Kidney (tissue), 14 donors: Measurements from ENCODE around the gene MBNL1. TPM values are rescaled to one million over a fixed set of nuclear protein-coding genes. Genes with fewer than 3 reads are reported as not detected.
"Not testable (repeated sequence)": the region's sequence is repeated elsewhere in the genome, so short reads cannot be mapped to it uniquely, and the experiment has no call there.

Experiments used
- DNase-seq, 5 donors: peaks; one replicate each; pipeline ENCODE4 v3.0.0-alpha.2; 2013 to 2020
- FAIRE-seq: peaks from 2 replicates; lab custom pipeline; 2012; peaks lifted over from hg19 to GRCh38; lab: Jason Lieb, UNC
- H3K27ac ChIP-seq, 2 donors: one replicate each; pipeline ENCODE4 v1.7.0; 2013; ENCODE audit warnings: low read depth in 2 of 2, low read length in 2 of 2, inconsistent platforms in 1 of 2
- H3K27me3 ChIP-seq: one replicate; pipeline ENCODE4 v1.7.1; 2013; ENCODE audit warnings: low read length, inconsistent platforms; ENCODE audit not compliant: control insufficient read depth, insufficient read depth
- H3K36me3 ChIP-seq, 3 donors: one replicate each; pipeline versions ENCODE4 v1.7.0 to v1.7.1; 2013; ENCODE audit warnings: low read length in 3 of 3, control low read depth in 1 of 3, inconsistent platforms in 1 of 3; ENCODE audit not compliant: insufficient read depth in 3 of 3, control insufficient read depth in 2 of 3
- H3K4me1 ChIP-seq, 3 donors: one replicate each; pipeline versions ENCODE4 v1.7.0 to v1.7.1; 2013; ENCODE audit warnings: low read length in 3 of 3, inconsistent platforms in 1 of 3, low read depth in 1 of 3; ENCODE audit not compliant: control insufficient read depth in 2 of 3, insufficient read depth in 2 of 3
- H3K4me3 ChIP-seq, 3 donors: one replicate each; pipeline versions ENCODE4 v1.7.0 to v1.8.1; 2013; ENCODE audit warnings: low read length in 3 of 3, control low read depth in 1 of 3, inconsistent platforms in 1 of 3
- H3K9ac ChIP-seq, 3 donors: one replicate each; pipeline versions ENCODE4 v1.7.0 to v1.7.1; 2013; ENCODE audit warnings: low read length in 3 of 3, control low read depth in 1 of 3, inconsistent platforms in 1 of 3
- H3K9me3 ChIP-seq, 3 donors: one replicate each; pipeline versions ENCODE4 v1.7.0 to v1.7.1; 2013; ENCODE audit warnings: low read length in 3 of 3, control low read depth in 1 of 3, inconsistent platforms in 1 of 3; ENCODE audit not compliant: control insufficient read depth in 2 of 3, insufficient read depth in 1 of 3
- intact Hi-C: fragments of 100-400 bp; cut with DNase I; formaldehyde crosslinking; loops from one replicate; pipeline ENCODE4 v1.11.1; 2022
- polyA plus RNA-seq: library from polyadenylated mRNA; stranded (reverse); fragments of 350-450 nt; fragmentation: Illumina TruSeq; extraction: RNeasy Lipid Tissue Mini Kit (QIAGEN cat#74804); gene quantifications from one replicate; pipeline ENCODE4 v1.2.3, GENCODE V29; 2014; ENCODE audit warnings: low read depth, low replicate concordance; ENCODE audit not compliant: insufficient read depth
- total RNA-seq: library from RNA; stranded (reverse); fragmentation: NEBNext Ultra II Directional; extraction: Animal tissue kit (Norgen Biotek cat#: 25700); gene quantifications from one replicate; pipeline ENCODE4 v1.2.1, GENCODE V29; 2021
- TF ChIP-seq, protein P1 (sequence below): IDR thresholded peaks from 3 replicates; pipeline ENCODE4 v1.5.1; 2012; ENCODE audit warnings: mild to moderate bottlenecking, moderate library complexity, borderline replicate concordance; ENCODE audit not compliant: insufficient read depth; ENCODE audit errors: extremely low read depth
- donor health status: control.
- donor health status: control.
- donor health status: control.
- donor health status: control.
- donor health status: control.
- donor health status: DM: yes; HTN: yes; CAD: no.
- donor health status: Normal renal cell carcinoma (clear cell type).

MBNL1 gene
- total and polyA plus RNA-seq, 2 donors from 2014 or later: 22.0 to 167 TPM

DNA sequence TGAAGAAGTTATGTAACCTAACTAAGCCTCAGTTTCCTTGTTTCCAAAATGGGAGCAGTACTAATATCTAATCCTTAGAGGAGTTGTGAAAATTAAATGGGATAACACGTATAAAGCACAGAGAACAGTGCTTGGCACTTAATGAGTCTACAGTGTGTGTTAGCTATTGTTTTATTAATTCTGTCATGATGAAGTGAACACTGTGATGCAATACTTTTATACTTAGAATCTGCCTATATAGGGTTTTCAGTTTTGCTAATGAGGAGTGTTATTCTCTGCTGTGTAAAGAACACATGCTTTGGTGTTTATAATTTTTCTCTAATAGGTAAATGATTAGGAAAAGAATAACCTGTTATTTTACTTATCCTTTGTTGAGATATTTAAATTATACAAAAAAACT is 65.2 kb downstream of the MBNL1 start:
- Histone ChIP-seq H3K27ac (no peak overlapping the region), H3K4me1 (peaks cover 0 to 4% (median 0%) of the 10 kb centered on the region in 3 donors)
- no peak for FAIRE-seq

DNA sequence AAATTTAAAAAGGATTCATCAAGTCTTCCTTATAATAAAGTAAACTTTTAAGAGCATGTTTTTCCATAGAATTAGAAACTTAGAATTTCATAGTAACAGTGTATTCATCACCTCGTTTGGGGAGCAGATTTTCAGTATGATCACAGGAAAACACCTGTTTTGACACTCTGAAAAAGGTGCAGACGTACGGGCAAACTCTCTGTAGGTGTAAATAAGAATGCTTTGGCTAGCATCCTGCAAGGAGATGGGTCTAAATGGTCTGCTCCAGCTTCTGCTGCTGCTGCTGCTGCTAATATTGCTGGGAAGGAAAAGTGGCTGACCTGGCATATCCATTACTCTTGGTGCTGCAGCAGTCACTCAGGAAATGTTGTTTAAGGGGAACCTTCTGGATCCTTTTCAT is 66.0 kb downstream of the MBNL1 start:
- Histone ChIP-seq H3K4me3 (no peak overlapping the region), H3K27ac (no peak overlapping the region), H3K36me3 (no peaks in the 10 kb centered on the region), H3K4me1 (peaks cover 0 to 4% (median 0%) of the 10 kb centered on the region in 3 donors), H3K27me3 (no peaks in the 10 kb centered on the region), H3K9ac (no peak overlapping the region), H3K9me3 (no peaks in the 10 kb centered on the region)
- FAIRE-seq (no peak), DNase-seq (no peak)
- TF ChIP-seq, protein P1, sequence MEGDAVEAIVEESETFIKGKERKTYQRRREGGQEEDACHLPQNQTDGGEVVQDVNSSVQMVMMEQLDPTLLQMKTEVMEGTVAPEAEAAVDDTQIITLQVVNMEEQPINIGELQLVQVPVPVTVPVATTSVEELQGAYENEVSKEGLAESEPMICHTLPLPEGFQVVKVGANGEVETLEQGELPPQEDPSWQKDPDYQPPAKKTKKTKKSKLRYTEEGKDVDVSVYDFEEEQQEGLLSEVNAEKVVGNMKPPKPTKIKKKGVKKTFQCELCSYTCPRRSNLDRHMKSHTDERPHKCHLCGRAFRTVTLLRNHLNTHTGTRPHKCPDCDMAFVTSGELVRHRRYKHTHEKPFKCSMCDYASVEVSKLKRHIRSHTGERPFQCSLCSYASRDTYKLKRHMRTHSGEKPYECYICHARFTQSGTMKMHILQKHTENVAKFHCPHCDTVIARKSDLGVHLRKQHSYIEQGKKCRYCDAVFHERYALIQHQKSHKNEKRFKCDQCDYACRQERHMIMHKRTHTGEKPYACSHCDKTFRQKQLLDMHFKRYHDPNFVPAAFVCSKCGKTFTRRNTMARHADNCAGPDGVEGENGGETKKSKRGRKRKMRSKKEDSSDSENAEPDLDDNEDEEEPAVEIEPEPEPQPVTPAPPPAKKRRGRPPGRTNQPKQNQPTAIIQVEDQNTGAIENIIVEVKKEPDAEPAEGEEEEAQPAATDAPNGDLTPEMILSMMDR: no peak
- intact Hi-C loops: no loop called here

More for the DNA sequence above, 65.2 kb downstream of the MBNL1 start:
- Histone ChIP-seq H3K9me3 (no peaks in the 10 kb centered on the region), H3K27me3 (no peaks in the 10 kb centered on the region), H3K36me3 (no peaks in the 10 kb centered on the region), H3K9ac (no peak overlapping the region), H3K4me3 (no peak overlapping the region)
- TF ChIP-seq, protein P1: no peak
- DNase-seq: no peak
- intact Hi-C loops: no loop called here

DNA sequence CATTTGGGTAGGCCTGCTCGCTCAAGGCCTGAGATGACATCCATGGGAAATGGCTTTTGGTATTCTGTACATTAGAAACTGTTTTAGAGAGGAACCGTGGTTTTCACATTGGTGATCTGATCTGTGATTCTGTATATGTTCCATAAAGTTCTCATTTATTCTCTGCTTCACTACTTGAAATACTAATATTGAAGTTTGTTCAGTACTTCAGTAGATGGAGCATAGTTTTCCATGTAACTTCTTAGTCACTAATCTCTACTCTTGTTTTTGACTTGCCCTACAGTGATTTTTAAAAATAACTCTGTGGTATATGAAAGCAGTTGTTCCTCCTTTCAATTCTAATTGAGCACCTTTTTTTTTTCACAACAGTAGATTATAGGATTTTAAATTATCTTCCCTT is 66.5 kb downstream of the MBNL1 start:
- H3K27ac ChIP-seq: no peak overlapping the region
- peaks cover 0 to 4% (median 0%) of the 10 kb centered on the region in 3 donors for H3K4me1 ChIP-seq
- no peaks in the 10 kb centered on the region for H3K36me3 ChIP-seq
- no peak overlapping the region for H3K9ac ChIP-seq
- H3K9me3 ChIP-seq: no peaks in the 10 kb centered on the region
- no peaks in the 10 kb centered on the region for H3K27me3 ChIP-seq
- TF ChIP-seq, protein P1: no peak
- DNase-seq: no peak
- intact Hi-C loops: no loop called here
- H3K4me3 ChIP-seq: no peak overlapping the region
- FAIRE-seq: no peak

DNA sequence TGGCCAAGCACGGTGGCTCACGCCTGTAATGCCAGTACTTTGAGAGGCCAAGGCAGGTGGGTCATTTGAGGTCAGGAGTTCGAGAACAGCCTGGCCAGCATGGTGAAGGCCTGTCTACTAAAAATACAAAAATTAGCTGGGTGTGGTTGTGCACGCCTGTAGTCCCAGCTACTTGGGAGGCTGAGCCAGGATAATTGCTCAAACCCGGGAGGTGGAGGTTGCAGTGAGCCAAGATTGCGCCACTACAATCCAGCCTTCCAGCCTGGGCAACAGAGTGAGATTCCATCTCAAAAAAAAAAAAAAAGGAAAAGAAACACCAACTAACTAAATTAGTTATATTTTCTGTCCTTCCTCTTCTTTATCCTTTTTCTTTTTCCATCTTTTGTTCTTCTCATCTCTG is 68.6 kb downstream of the MBNL1 start:
- DNase-seq, H3K4me3 ChIP-seq, FAIRE-seq, H3K9me3 ChIP-seq, H3K36me3 ChIP-seq, H3K27me3 ChIP-seq, H3K4me1 ChIP-seq, intact Hi-C loops, H3K9ac ChIP-seq, H3K27ac ChIP-seq: not testable (repeated sequence)
